ENCODE results near the gene OR1D5. TPM values are rescaled to one million over a fixed set of nuclear protein-coding genes. Genes with fewer than 3 reads are reported as not detected.

Gene OR1D5
- total and polyA plus RNA-seq, 4 donors = not detected

GRCh38 chr17:3019761-3020160 is 43.6 kb downstream of the OR1D5 start:
- Histone ChIP-seq H3K27ac (ENCODE audit: low read depth in 1 of 2, low read length in 2 of 2) (no peak overlapping the region), H3K27me3 (ENCODE audit: control insufficient read depth in 4 of 4, insufficient read depth in 4 of 4, low read length in 3 of 4) (no peaks in the 10 kb centered on the region), H3K36me3 (ENCODE audit: control insufficient read depth in 4 of 4, insufficient read depth in 3 of 4, low read depth in 1 of 4, low read length in 3 of 4) (peaks cover 0 to 7% (median 0%) of the 10 kb centered on the region in 4 donors), H3K9ac (ENCODE audit: low read depth in 1 of 2, low read length in 2 of 2) (no peak overlapping the region), H3K4me3 (ENCODE audit: low read depth in 1 of 3, low read length in 3 of 3) (no peak overlapping the region), H3K4me1 (ENCODE audit: control insufficient read depth in 4 of 4, insufficient read depth in 4 of 4, low read length in 3 of 4) (no peaks in the 10 kb centered on the region), H3K9me3 (ENCODE audit: control insufficient read depth in 4 of 4, low read length in 3 of 4) (peaks cover 2 to 20% (median 7%) of the 10 kb centered on the region in 4 donors)
- no peak for TF ChIP-seq ATF3 (IDR thresholded peaks at IDR 0.05)
- TF ChIP-seq MAX (IDR thresholded peaks at IDR 0.05) = no peak
- no peak for TF ChIP-seq SP1 (IDR thresholded peaks at IDR 0.05)
- TF ChIP-seq EGR1 (IDR thresholded peaks at IDR 0.05; ENCODE audit: low read depth in 2 of 2) = no peak
- TF ChIP-seq FOXA1 (IDR thresholded peaks at IDR 0.05) = no peak
- TF ChIP-seq RXRA (IDR thresholded peaks at IDR 0.05) = no peak
- TF ChIP-seq HNF4A (conservative IDR thresholded peaks at IDR 0.05) = no peak
- TF ChIP-seq REST (IDR thresholded peaks at IDR 0.05) = no peak
- no peak for TF ChIP-seq TAF1 (conservative IDR thresholded peaks at IDR 0.05)
- TF ChIP-seq CTCF (IDR thresholded peaks at IDR 0.05; ENCODE audit: low read depth, low read length, missing input control) = no peak
- TF ChIP-seq JUND (IDR thresholded peaks at IDR 0.05) = no peak
- no peak for TF ChIP-seq HNF4G (IDR thresholded peaks at IDR 0.05)
- no peak for TF ChIP-seq GABPA (IDR thresholded peaks at IDR 0.05 in 1 of 2, conservative IDR thresholded peaks at IDR 0.05 in 1 of 2)
- TF ChIP-seq ZBTB33 (IDR thresholded peaks at IDR 0.05) = no peak
- TF ChIP-seq RAD21 (IDR thresholded peaks at IDR 0.05) = no peak
- TF ChIP-seq YY1 (IDR thresholded peaks at IDR 0.05) = no peak
- TF ChIP-seq NR2F2 (IDR thresholded peaks at IDR 0.05) = no peak
- DNase-seq (ENCODE audit: low spot score) = no peak
- WGBS = 77% methylated on average over 9 of the region's 9 CpGs

Measured in liver (tissue), 9 donors.